B cell (primary cell): ENCODE results near the gene CRIM1.

ENCODE experiments used
- CTCF ChIP-seq: fragments of 200-600 bp; IDR thresholded peaks from one replicate; pipeline ENCODE4 v1.8.0; 2022; ENCODE audit warnings: antibody characterized with exemption, mild to moderate bottlenecking
- EZH2 ChIP-seq: IDR thresholded peaks from 2 replicates; pipeline ENCODE4 v1.6.1; 2012; ENCODE audit warnings: borderline replicate concordance, low read depth, mild to moderate bottlenecking, moderate library complexity, low read length; ENCODE audit not compliant: insufficient read depth, poor library complexity, severe bottlenecking

GRCh38 chr2:36383726-36384125 lies 28.1 kb downstream of the CRIM1 start:
- TF ChIP-seq CTCF = no peak
- TF ChIP-seq EZH2 = no peak
